ENCODE data around the gene NCOA7. TPM values are rescaled to one million over a fixed set of nuclear protein-coding genes. Genes with fewer than 3 reads are reported as not detected.

NCOA7 gene
- total and polyA plus RNA-seq, 4 donors: 8.6 to 40.9 (median 17.6) TPM

DNA sequence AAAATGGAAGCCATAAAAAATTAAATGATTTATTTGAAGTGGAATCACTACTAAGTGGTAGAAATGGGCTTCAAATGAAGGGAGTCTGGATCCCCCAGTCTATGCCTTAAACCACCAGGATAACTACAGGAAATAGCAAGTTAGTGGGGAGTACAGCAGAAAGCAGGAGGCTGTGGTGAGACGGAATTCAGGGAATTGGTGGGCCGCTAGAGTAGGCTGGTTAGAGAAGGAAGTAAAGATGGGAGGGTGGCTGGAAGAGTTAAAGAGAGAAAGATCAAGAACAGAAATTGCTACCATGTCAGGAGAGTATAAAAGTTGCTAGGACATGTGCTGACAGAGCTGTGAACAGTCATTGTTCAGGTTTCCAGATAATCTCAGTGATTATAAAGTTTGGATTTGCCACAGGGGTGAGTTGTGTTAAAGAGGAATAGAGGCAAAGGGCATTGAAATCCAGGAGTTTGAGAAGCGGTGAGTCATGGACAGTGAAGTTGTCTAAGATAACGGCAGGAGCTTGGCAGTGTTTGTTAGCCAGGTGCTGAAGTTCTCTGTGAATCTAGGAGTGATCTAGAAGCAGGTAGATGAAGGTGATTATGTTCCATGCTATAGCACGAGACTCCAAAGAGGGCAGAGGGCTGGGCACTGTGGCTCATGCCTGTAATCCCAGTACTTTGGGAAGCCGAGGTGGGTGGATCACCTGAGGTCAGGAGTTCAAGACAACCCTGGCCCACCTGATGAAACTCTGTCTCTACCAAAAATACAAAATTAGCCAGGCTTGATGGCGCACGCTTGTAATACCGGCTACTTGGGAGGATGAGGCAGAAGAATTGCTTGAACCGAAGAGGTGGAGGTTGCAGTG, 152.1 kb downstream of the NCOA7 start:
- no peak for DNase-seq (ENCODE audit: low spot score)
- TF ChIP-seq, protein P1, sequence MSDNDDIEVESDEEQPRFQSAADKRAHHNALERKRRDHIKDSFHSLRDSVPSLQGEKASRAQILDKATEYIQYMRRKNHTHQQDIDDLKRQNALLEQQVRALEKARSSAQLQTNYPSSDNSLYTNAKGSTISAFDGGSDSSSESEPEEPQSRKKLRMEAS (IDR thresholded peaks at IDR 0.05): peak; percentile 52
- no peak for TF ChIP-seq RAD21 (IDR thresholded peaks at IDR 0.05)
- no peak for TF ChIP-seq FOXA1 (IDR thresholded peaks at IDR 0.05)
- peak in 1 of 2 donors; percentile 67 for TF ChIP-seq HNF4A (conservative IDR thresholded peaks at IDR 0.05)
- TF ChIP-seq JUND (IDR thresholded peaks at IDR 0.05): peak; percentile 80 to 83
- TF ChIP-seq, protein P2, sequence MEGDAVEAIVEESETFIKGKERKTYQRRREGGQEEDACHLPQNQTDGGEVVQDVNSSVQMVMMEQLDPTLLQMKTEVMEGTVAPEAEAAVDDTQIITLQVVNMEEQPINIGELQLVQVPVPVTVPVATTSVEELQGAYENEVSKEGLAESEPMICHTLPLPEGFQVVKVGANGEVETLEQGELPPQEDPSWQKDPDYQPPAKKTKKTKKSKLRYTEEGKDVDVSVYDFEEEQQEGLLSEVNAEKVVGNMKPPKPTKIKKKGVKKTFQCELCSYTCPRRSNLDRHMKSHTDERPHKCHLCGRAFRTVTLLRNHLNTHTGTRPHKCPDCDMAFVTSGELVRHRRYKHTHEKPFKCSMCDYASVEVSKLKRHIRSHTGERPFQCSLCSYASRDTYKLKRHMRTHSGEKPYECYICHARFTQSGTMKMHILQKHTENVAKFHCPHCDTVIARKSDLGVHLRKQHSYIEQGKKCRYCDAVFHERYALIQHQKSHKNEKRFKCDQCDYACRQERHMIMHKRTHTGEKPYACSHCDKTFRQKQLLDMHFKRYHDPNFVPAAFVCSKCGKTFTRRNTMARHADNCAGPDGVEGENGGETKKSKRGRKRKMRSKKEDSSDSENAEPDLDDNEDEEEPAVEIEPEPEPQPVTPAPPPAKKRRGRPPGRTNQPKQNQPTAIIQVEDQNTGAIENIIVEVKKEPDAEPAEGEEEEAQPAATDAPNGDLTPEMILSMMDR (IDR thresholded peaks at IDR 0.05; ENCODE audit: low read depth, low read length, missing input control): no peak
- TF ChIP-seq, protein P3, sequence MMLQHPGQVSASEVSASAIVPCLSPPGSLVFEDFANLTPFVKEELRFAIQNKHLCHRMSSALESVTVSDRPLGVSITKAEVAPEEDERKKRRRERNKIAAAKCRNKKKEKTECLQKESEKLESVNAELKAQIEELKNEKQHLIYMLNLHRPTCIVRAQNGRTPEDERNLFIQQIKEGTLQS (IDR thresholded peaks at IDR 0.05): peak; percentile 54
- no peak for TF ChIP-seq FOXA2 (IDR thresholded peaks at IDR 0.05)
- no peak for TF ChIP-seq YY1 (IDR thresholded peaks at IDR 0.05)
- TF ChIP-seq NR2F2 (IDR thresholded peaks at IDR 0.05): no peak
- no peak for TF ChIP-seq EGR1 (IDR thresholded peaks at IDR 0.05; ENCODE audit: low read depth in 2 of 2)
- peak; percentile 20 to 70 for TF ChIP-seq RXRA (IDR thresholded peaks at IDR 0.05)
- peak; percentile 38 for TF ChIP-seq SP1 (IDR thresholded peaks at IDR 0.05)
- TF ChIP-seq, protein P4, sequence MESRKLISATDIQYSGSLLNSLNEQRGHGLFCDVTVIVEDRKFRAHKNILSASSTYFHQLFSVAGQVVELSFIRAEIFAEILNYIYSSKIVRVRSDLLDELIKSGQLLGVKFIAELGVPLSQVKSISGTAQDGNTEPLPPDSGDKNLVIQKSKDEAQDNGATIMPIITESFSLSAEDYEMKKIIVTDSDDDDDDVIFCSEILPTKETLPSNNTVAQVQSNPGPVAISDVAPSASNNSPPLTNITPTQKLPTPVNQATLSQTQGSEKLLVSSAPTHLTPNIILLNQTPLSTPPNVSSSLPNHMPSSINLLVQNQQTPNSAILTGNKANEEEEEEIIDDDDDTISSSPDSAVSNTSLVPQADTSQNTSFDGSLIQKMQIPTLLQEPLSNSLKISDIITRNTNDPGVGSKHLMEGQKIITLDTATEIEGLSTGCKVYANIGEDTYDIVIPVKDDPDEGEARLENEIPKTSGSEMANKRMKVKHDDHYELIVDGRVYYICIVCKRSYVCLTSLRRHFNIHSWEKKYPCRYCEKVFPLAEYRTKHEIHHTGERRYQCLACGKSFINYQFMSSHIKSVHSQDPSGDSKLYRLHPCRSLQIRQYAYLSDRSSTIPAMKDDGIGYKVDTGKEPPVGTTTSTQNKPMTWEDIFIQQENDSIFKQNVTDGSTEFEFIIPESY (IDR thresholded peaks at IDR 0.05): no peak
- TF ChIP-seq, protein P5, sequence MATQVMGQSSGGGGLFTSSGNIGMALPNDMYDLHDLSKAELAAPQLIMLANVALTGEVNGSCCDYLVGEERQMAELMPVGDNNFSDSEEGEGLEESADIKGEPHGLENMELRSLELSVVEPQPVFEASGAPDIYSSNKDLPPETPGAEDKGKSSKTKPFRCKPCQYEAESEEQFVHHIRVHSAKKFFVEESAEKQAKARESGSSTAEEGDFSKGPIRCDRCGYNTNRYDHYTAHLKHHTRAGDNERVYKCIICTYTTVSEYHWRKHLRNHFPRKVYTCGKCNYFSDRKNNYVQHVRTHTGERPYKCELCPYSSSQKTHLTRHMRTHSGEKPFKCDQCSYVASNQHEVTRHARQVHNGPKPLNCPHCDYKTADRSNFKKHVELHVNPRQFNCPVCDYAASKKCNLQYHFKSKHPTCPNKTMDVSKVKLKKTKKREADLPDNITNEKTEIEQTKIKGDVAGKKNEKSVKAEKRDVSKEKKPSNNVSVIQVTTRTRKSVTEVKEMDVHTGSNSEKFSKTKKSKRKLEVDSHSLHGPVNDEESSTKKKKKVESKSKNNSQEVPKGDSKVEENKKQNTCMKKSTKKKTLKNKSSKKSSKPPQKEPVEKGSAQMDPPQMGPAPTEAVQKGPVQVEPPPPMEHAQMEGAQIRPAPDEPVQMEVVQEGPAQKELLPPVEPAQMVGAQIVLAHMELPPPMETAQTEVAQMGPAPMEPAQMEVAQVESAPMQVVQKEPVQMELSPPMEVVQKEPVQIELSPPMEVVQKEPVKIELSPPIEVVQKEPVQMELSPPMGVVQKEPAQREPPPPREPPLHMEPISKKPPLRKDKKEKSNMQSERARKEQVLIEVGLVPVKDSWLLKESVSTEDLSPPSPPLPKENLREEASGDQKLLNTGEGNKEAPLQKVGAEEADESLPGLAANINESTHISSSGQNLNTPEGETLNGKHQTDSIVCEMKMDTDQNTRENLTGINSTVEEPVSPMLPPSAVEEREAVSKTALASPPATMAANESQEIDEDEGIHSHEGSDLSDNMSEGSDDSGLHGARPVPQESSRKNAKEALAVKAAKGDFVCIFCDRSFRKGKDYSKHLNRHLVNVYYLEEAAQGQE (IDR thresholded peaks at IDR 0.05): peak; percentile 26
- no peak for TF ChIP-seq GABPA (IDR thresholded peaks at IDR 0.05 in 1 of 2, conservative IDR thresholded peaks at IDR 0.05 in 1 of 2)
- no peak for TF ChIP-seq HNF4G (IDR thresholded peaks at IDR 0.05)
- no peak for TF ChIP-seq TAF1 (conservative IDR thresholded peaks at IDR 0.05)
- no peaks in the 10 kb centered on the region for H3K9me3 ChIP-seq (ENCODE audit: control insufficient read depth in 4 of 4, low read length in 3 of 4)
- peak overlapping the region; percentile 25 to 83 for H3K27ac ChIP-seq (ENCODE audit: low read depth in 1 of 2, low read length in 2 of 2)
- no peak overlapping the region for H3K9ac ChIP-seq (ENCODE audit: low read depth in 1 of 2, low read length in 2 of 2)
- no peaks in the 10 kb centered on the region for H3K27me3 ChIP-seq (ENCODE audit: control insufficient read depth in 4 of 4, insufficient read depth in 4 of 4, low read length in 3 of 4)
- 81% methylated on average over 10 of the region's 10 CpGs for WGBS
- H3K36me3 ChIP-seq (ENCODE audit: control insufficient read depth in 4 of 4, insufficient read depth in 3 of 4, low read depth in 1 of 4, low read length in 3 of 4): no peaks in the 10 kb centered on the region
- H3K4me3 ChIP-seq (ENCODE audit: low read depth in 1 of 3, low read length in 3 of 3): no peak overlapping the region
- H3K4me1 ChIP-seq (ENCODE audit: control insufficient read depth in 4 of 4, insufficient read depth in 4 of 4, low read length in 3 of 4): peaks cover 4 to 22% (median 20%) of the 10 kb centered on the region in 4 donors

All from liver (tissue), 9 donors.